ENCODE data around the gene CHADL. TPM values are rescaled to one million over a fixed set of nuclear protein-coding genes. Genes with fewer than 3 reads are reported as not detected.
"Not testable (repeated sequence)": the region's sequence is repeated elsewhere in the genome, so short reads cannot be mapped to it uniquely, and the experiment has no call there.

Gene CHADL
- total RNA-seq, 1 experiment from 2014 or later, result 0.46 TPM

DNA sequence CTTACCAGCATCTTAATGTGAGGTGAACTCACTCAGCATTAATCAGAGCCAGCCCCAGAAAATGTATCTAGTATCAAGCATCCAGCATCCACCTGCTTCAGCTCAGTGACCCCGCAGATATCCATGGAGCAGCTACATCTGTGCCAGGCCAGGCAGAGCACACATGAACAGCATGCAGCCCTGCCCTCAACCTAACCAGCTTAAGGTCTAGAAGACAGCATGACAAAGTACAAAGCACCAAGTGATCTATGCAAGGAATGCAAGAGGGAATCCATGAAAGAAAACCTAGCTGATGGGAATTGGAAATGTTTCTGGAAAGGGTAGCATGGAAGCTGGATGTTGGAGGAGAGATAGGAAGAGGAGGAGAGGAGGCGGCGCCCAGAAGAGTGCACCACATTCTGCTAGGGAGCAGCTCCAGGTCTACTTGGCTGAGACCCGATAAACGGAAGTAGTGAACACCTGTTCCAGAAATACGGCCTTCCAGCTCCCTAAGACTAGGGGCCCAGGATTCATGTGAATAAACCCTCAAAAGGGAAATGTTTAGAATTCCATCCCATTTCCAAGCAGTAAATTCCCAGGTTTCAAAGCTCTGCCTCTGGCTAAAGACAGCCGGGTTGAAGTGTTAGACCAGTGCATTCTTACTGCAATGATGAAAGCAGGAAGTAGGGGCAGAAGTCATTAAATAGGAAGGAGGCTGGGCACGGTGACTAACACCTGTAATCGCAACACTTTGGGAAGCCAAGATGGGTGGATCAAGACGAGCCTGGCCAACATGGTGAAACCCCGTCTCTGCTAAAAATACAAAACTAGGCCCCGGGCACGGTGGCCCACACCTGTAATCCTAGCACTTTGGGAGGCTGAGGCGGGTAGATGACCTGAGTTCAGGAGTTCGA lies 59.1 kb downstream of the CHADL start:
- DNase-seq (ENCODE audit: low read depth), result peak; percentile 50

DNA sequence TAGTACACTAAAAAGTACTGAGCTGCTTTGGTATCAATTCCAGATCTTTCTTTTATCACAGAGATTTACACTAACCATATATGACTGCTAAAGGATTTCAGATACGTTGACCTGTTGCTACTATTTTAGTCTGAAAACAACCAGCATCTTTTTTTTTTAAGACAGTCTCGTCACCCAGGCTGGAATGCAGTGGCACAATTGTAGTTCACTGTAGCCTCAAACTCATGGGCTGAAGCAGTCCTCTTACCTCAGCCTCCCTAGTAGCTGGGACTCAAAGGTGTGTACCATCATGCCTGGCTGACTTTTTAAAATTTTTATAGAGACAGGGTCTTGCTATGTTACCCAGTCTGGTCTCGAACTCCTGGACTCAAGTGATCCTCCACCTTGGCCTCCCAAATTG lies 59.8 kb downstream of the CHADL start:
- DNase-seq (ENCODE audit: low read depth), result no peak

DNA sequence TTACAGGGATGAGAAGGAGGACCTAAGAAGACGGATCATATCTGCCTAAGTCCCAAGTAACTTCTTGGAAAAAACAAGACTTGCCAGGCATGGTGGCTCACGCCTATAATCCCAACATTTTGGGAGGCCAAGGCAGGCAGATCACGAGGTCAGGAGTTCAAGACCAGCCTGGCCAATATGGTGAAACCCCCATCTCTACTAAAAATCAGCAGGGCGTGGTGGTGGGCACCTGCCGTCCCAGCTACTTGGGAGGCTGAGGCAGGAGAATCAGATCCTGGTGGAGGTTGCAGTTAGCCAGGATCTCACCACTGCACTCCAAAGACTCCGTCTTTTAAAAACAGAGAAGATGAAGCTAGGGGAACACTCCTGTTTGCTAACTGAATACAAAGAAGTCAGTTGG lies 60.4 kb downstream of the CHADL start:
- not testable (repeated sequence) for DNase-seq (ENCODE audit: low read depth)

Other genes with a start within 250 kb of the CHADL start
- gene EP300, start 148.3 kb downstream of the CHADL start, total RNA-seq (2014; rRNA removed; shearing (Covaris generic)), result 21.7 and 40.4 TPM in 2 replicates
- 23.4 and 30.6 TPM in 2 replicates for gene L3MBTL2, start 35.6 kb downstream of the CHADL start, total RNA-seq (2014; rRNA removed; shearing (Covaris generic))
- gene RANGAP1, start 45.3 kb upstream of the CHADL start, total RNA-seq (2014; rRNA removed; shearing (Covaris generic)), result 119 and 127 TPM in 2 replicates
- 27.0 and 33.6 TPM in 2 replicates for gene ZC3H7B, start 60.6 kb upstream of the CHADL start, total RNA-seq (2014; rRNA removed; shearing (Covaris generic))
- 2.2 and 7.0 TPM in 2 replicates for gene TEF, start 141.0 kb upstream of the CHADL start, total RNA-seq (2014; rRNA removed; shearing (Covaris generic))
- 9.5 and 13.9 TPM in 2 replicates for gene TOB2, start 205.9 kb upstream of the CHADL start, total RNA-seq (2014; rRNA removed; shearing (Covaris generic))
- gene PHF5A, start 227.8 kb upstream of the CHADL start, total RNA-seq (2014; rRNA removed; shearing (Covaris generic)), result 148 and 239 TPM in 2 replicates
- 43.5 and 47.6 TPM in 2 replicates for gene ACO2, start 228.2 kb upstream of the CHADL start, total RNA-seq (2014; rRNA removed; shearing (Covaris generic))